GM12872 (cell line): Measurements from ENCODE around the gene EXOC5.

Experiments used
- CTCF ChIP-seq: IDR thresholded peaks from 3 replicates; pipeline ENCODE4 v1.5.1; 2011; ENCODE audit warnings: low read depth, mild to moderate bottlenecking, low read length, moderate library complexity; ENCODE audit not compliant: insufficient read depth

EXOC5 gene

DNA sequence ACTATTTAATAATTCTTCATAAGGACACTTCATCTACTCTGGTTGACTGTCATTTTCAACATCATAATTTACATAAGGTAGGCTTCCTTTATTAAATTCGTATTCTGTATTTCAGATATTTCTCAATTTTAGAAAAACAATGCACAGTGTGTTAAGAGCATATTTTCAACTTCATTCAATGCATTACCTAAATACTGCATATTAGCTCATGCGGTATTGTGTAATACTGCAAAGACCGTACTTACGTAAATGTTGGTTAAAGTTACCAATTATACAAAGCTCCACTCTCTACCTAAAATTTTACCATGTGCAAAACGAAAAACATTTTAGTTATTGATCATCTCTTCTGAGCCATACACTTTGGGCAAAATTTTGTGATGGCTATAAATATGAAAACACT is 62.8 kb downstream of the EXOC5 start:
- TF ChIP-seq CTCF, result no peak

GRCh38 chr14:57199921-57200320 is 68.8 kb downstream of the EXOC5 start:
- TF ChIP-seq CTCF, result no peak

- TF ChIP-seq CTCF, result no peak
These were observed 79.6 kb downstream of the EXOC5 start for GRCh38 chr14:57189070-57189469.

- TF ChIP-seq CTCF, result peak; percentile 59
These were observed 85.8 kb downstream of the EXOC5 start for GRCh38 chr14:57182760-57183503.

DNA sequence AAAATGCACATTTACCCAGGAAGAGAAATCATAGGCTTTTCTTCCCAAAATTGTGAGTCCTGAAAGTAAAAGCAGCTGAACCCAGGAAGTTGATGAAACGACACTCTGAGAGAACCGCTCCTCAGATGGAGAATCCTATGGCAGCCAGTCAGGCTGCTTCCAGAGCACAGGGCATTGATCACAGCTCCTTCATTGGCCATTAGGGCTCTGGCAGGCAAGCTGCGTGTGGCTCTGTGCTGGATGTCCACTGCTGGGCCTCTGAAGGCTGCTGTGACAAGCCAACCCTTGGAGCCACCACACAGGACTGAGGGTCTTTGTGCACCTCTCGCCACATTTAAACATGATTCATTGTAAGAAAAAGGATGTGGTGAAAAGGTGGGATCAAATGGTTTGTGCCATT is 89.4 kb downstream of the EXOC5 start:
- no peak for TF ChIP-seq CTCF

DNA sequence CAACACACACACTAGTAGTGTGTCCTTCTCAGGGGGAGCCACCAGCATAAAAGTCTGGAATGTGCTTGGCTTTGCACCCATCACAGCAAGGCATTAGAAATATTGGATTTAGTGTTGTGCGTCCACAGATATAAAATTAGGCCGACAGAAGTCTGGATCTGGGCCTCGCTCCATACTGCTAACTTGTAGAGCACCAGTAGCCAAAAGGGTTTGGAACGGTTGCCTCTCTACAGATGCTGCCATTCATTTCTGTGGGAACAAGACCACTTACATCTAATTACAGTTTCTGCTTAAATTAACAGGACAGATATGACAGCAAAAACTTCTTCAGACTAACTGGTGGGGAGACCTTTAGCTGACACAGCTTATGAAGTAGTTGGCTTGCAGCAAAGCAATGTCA is 94.2 kb downstream of the EXOC5 start:
- TF ChIP-seq CTCF, result no peak

GRCh38 chr14:57171903-57172302 is 96.8 kb downstream of the EXOC5 start:
- no peak for TF ChIP-seq CTCF

DNA sequence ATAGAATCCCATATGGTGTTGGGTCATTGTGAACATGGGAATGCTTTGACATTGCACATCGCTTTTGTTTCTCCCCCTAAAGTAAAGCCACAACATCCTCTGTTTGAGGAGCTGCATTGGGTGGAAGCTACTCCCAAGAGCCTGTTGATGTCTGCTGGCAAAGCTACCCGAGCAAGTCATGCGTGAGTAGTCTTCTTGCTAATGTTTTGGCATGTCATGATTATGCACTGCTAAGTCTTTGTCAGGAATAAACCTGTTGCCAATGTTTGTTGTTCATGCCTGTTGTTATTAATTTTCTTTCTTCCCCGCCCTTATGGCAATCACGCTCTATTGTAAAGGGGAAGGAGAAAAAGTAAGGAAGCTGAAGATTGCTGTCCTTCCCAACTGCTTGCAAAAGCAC is 97.3 kb downstream of the EXOC5 start:
- TF ChIP-seq CTCF, result no peak
